ENCODE measurements around the gene SLC2A11.
"Not testable (repeated sequence)": the region's sequence is repeated elsewhere in the genome, so short reads cannot be mapped to it uniquely, and the experiment has no call there.

Gene SLC2A11

DNA sequence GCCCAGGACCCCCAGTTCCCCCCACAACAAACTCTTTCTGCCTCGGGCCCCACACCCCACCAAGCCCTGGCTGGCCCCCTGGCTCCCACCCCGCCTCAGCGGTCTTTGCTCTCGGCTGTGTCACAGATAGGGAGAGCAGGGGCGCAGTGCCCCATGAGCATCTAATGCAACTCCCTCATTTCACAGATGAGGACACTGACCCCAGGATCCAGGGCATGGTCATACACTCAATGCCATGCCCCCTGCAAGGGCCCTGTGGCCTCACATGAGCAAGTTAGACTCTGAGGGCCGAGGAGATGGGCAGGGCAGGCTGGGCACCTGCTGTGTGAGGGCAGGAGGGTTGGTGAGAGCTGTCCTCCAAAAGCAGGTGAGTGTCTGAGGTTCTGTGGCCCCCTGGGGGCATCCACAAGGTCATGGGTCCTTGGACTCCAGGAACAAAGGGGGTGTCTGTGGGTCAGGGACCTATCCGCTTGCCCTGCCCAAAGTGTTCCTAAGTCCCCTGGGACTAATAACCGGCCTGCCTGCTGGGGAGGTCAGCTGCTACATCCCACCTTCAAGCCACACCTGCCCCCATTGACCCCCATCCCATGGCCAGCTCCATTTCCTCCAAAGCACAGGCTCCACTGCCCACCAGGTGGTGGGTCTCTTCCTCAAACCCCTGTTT, 39.0 kb downstream of the SLC2A11 start:
- Histone ChIP-seq H3K9ac (ENCODE audit: insufficient read length, low read depth) (no peak overlapping the region), H3K27me3 (ENCODE audit: insufficient read depth, insufficient read length) (no peaks in the 10 kb centered on the region), H3K36me3 (ENCODE audit: insufficient read depth, insufficient read length, low read length) (peaks cover 26% of the 10 kb centered on the region), H3K4me1 (ENCODE audit: insufficient read depth, insufficient read length) (peaks cover 18% of the 10 kb centered on the region), H3K4me3 (ENCODE audit: insufficient read length, low read depth) (no peak overlapping the region), H3K9me3 (ENCODE audit: insufficient read depth, low read length) (peaks cover 18% of the 10 kb centered on the region)
- TF ChIP-seq SUZ12 (IDR thresholded peaks at IDR 0.05; ENCODE audit: extremely low read depth, insufficient read depth, insufficient read length) (no peak), YY1 (IDR thresholded peaks at IDR 0.05; ENCODE audit: insufficient read depth, insufficient read length) (no peak), ZNF274 (IDR thresholded peaks at IDR 0.05; ENCODE audit: low read depth, low read length) (no peak)
- DNase-seq (ENCODE audit: low read depth, low spot score): no peak

DNA sequence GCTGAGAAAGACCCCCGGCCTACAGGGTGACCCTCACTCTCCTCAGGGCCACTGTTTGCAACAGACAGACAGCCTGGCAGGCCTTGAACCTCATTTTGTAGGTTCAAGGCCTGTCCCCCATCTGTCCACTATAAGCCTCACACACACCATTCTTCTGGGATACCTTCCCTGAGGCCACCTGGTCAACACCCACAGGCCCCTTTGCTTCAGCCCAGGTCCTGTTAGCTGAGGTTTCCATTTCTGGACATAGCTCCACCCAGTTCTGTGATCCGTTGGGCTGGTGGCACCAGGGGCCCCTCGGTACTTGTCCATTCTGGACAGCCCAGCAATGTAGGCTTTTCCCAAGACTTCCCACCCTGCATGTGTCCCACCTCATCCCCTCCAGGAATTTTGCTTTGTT, 39.6 kb downstream of the SLC2A11 start:
- Histone ChIP-seq H3K9ac (ENCODE audit: insufficient read length, low read depth) (no peak overlapping the region), H3K4me3 (ENCODE audit: insufficient read length, low read depth) (no peak overlapping the region), H3K27me3 (ENCODE audit: insufficient read depth, insufficient read length) (no peaks in the 10 kb centered on the region), H3K4me1 (ENCODE audit: insufficient read depth, insufficient read length) (peaks cover 18% of the 10 kb centered on the region), H3K36me3 (ENCODE audit: insufficient read depth, insufficient read length, low read length) (peaks cover 26% of the 10 kb centered on the region), H3K9me3 (ENCODE audit: insufficient read depth, low read length) (peaks cover 12% of the 10 kb centered on the region)
- TF ChIP-seq ZNF274 (IDR thresholded peaks at IDR 0.05; ENCODE audit: low read depth, low read length): no peak
- TF ChIP-seq SUZ12 (IDR thresholded peaks at IDR 0.05; ENCODE audit: extremely low read depth, insufficient read depth, insufficient read length): no peak
- TF ChIP-seq YY1 (IDR thresholded peaks at IDR 0.05; ENCODE audit: insufficient read depth, insufficient read length): no peak
- no peak for DNase-seq (ENCODE audit: low read depth, low spot score)

DNA sequence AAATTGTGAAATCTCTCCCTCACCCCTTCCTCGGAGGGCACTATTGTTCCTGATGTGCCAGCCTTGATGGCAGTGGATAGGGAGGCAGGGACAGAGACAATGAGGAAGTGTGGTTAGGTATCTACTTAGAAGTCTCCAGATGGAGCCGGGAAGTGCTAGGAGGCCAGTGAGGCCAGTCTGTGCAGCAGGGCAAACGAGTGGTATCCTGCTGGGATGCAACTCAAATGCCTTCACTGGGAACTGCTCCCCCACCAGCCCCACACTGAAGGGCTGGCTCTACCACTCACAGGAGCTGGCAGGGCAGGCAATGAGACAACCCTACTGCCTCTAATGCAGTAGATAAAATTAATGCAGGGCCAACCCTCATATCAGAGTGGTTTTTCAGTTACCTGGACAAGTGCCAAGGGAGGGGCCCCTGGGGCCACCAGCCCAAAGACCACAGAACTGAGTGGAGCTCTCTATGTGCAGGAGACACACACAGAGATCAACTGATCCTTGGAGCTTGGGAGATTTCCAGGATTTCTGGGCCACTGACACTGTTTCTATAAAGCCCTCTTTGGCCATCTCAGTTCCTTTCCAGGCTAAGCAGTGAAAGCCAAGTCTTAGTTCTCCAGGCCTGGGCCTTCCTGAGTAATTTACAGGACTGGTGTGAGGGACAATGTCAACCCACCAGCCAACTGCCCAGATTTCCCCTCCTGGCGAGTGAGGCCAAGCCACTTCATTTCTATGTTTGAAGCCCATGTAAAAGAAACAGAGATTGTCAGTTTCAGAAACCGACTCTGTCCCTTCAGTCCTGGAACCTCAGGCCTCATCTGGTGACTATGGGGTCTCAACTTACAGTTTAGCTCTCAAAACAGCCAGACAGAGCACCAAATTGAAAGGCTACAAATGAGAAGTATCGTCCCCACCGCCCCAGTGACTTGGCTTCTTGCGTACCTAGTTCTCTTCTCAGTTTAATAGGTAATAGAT, 40.6 kb downstream of the SLC2A11 start:
- Histone ChIP-seq H3K9me3 (ENCODE audit: insufficient read depth, low read length) (0 out of 2 replicates have a peak, but pooled peaks cover 4% of the 10 kb centered on the region), H3K9ac (ENCODE audit: insufficient read length, low read depth) (peak overlapping the region; percentile 4), H3K4me1 (ENCODE audit: insufficient read depth, insufficient read length) (peaks cover 14% of the 10 kb centered on the region), H3K27me3 (ENCODE audit: insufficient read depth, insufficient read length) (no peaks in the 10 kb centered on the region), H3K4me3 (ENCODE audit: insufficient read length, low read depth) (no peak overlapping the region), H3K36me3 (ENCODE audit: insufficient read depth, insufficient read length, low read length) (peaks cover 26% of the 10 kb centered on the region)
- TF ChIP-seq YY1 (IDR thresholded peaks at IDR 0.05; ENCODE audit: insufficient read depth, insufficient read length) (no peak), SUZ12 (IDR thresholded peaks at IDR 0.05; ENCODE audit: extremely low read depth, insufficient read depth, insufficient read length) (no peak), ZNF274 (IDR thresholded peaks at IDR 0.05; ENCODE audit: low read depth, low read length) (no peak)
- no peak for DNase-seq (ENCODE audit: low read depth, low spot score)

DNA sequence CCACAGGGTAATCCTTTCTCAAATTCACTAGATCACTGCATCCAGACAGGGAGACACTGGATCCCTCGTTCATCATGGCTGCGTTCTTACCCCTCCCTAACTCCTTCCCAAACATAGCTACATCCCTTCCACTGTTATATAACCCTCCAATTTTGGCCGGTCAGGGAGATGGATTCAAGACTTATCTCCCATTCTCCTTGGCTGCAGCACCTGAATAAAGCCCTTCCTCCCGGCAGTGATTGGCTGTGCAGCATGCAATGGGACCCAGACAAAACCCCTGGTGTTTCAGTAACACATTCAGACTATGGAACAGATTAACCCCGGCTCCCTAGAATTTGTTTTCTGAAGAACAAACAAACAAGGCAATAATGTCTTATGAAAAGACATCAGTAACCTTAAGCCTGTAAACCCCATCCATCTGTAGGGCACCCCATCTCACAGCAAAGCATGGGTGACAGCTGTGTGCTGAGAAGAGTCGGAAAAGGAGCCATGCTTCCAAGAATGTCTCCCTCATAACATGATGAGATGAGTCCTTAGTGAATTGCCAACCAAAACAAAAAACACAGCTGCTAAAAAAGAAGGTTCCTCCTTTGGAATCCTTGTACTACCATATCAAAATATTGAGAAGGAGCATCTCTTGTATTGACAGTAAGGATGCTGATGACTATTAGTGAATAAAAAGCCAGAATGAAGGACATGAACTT, 41.5 kb downstream of the SLC2A11 start:
- 0 out of 2 replicates have a peak, but pooled peaks cover 4% of the 10 kb centered on the region for H3K9me3 ChIP-seq (ENCODE audit: insufficient read depth, low read length)
- H3K27me3 ChIP-seq (ENCODE audit: insufficient read depth, insufficient read length): no peaks in the 10 kb centered on the region
- H3K9ac ChIP-seq (ENCODE audit: insufficient read length, low read depth): no peak overlapping the region
- H3K4me3 ChIP-seq (ENCODE audit: insufficient read length, low read depth): no peak overlapping the region
- peaks cover 14% of the 10 kb centered on the region for H3K4me1 ChIP-seq (ENCODE audit: insufficient read depth, insufficient read length)
- TF ChIP-seq YY1 (IDR thresholded peaks at IDR 0.05; ENCODE audit: insufficient read depth, insufficient read length): no peak
- no peak for TF ChIP-seq ZNF274 (IDR thresholded peaks at IDR 0.05; ENCODE audit: low read depth, low read length)
- no peak for TF ChIP-seq SUZ12 (IDR thresholded peaks at IDR 0.05; ENCODE audit: extremely low read depth, insufficient read depth, insufficient read length)
- H3K36me3 ChIP-seq (ENCODE audit: insufficient read depth, insufficient read length, low read length): peaks cover 26% of the 10 kb centered on the region
- no peak for DNase-seq (ENCODE audit: low read depth, low spot score)

DNA sequence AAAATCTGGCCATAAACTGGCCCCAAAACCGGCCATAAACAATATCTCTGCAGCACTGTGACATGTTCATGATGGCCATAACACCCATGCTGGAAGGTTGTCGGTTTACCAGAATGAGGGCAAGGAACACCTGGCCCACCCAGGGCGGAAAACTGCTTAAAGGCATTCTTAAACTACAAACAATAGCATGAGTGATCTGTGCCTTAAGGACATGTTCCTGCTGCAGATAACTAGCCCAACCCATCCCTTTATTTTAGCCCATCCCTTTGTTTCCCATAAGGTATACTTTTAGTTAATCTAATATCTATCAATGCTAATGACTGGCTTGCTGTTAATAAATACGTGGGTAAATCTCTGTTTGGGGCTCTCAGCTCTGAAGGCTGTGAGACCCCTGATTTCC, 42.6 kb downstream of the SLC2A11 start:
- H3K9ac ChIP-seq (ENCODE audit: insufficient read length, low read depth); H3K4me3 ChIP-seq (ENCODE audit: insufficient read length, low read depth); DNase-seq (ENCODE audit: low read depth, low spot score); H3K27me3 ChIP-seq (ENCODE audit: insufficient read depth, insufficient read length); H3K9me3 ChIP-seq (ENCODE audit: insufficient read depth, low read length): not testable (repeated sequence)
- peaks cover 22% of the 10 kb centered on the region for H3K36me3 ChIP-seq (ENCODE audit: insufficient read depth, insufficient read length, low read length)
- peaks cover 14% of the 10 kb centered on the region for H3K4me1 ChIP-seq (ENCODE audit: insufficient read depth, insufficient read length)

DNA sequence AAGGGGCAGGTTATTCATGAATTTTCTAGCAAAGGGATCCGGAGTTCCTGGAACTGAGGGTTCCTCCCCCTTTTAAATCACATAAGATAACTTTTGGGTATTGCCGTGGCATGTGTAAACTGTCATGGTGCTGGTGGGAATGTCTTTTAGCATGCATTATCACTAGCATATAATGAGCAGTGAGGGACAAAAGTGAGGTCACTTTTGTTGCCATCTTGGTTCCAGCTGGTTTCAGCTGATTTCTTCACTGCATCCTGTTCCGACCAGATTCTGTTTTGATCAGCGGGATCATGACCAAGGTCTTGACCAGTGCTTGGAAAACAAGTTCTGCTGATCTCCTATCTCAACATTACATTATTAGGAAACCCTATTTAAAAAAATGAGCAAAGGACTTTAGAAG, 43.9 kb downstream of the SLC2A11 start:
- DNase-seq (ENCODE audit: low read depth, low spot score): no peak

More for the DNA sequence above, 43.9 kb downstream of the SLC2A11 start:
- TF ChIP-seq SUZ12 (IDR thresholded peaks at IDR 0.05; ENCODE audit: extremely low read depth, insufficient read depth, insufficient read length) (no peak), ZNF274 (IDR thresholded peaks at IDR 0.05; ENCODE audit: low read depth, low read length) (no peak), YY1 (IDR thresholded peaks at IDR 0.05; ENCODE audit: insufficient read depth, insufficient read length) (no peak)
- peaks cover 8% of the 10 kb centered on the region for H3K36me3 ChIP-seq (ENCODE audit: insufficient read depth, insufficient read length, low read length)
- H3K4me1 ChIP-seq (ENCODE audit: insufficient read depth, insufficient read length): peaks cover 7% of the 10 kb centered on the region
- H3K4me3 ChIP-seq (ENCODE audit: insufficient read length, low read depth): no peak overlapping the region
- peaks cover 2% of the 10 kb centered on the region for H3K27me3 ChIP-seq (ENCODE audit: insufficient read depth, insufficient read length)
- no peak overlapping the region for H3K9ac ChIP-seq (ENCODE audit: insufficient read length, low read depth)
- 0 out of 2 replicates have a peak, but pooled peaks cover 4% of the 10 kb centered on the region for H3K9me3 ChIP-seq (ENCODE audit: insufficient read depth, low read length)
